CD4-positive, CD25-positive, alpha-beta regulatory T cell (primary cell): ENCODE measurements around the gene SNRNP70. TPM values are rescaled to one million over a fixed set of nuclear protein-coding genes. Genes with fewer than 3 reads are reported as not detected.

Source experiments
- ATAC-seq, 2 donors: fragments of 150-1000 bp; cut with Tn5 transposase; one replicate each; pipeline ENCODE4 v1.10.0; 2021; ENCODE audit warnings: low read depth in 2 of 2, moderate number of reproducible peaks in 2 of 2, moderate library complexity in 1 of 2
- DNase-seq, 3 donors: peaks; one replicate each; pipeline versions ENCODE4 v3.0.0 to v3.0.0-alpha.2; 2012 to 2022; ENCODE audit warnings: mixed read lengths in 1 of 3
- H3K27ac ChIP-seq: one replicate; pipeline ENCODE4 v1.7.0; 2013; ENCODE audit warnings: mild to moderate bottlenecking, low read length; ENCODE audit not compliant: insufficient read depth, poor library complexity, severe bottlenecking
- H3K27me3 ChIP-seq: one replicate; pipeline ENCODE4 v1.7.0; 2013; ENCODE audit warnings: low read length; ENCODE audit not compliant: control insufficient read depth, insufficient read depth
- H3K36me3 ChIP-seq: one replicate; pipeline ENCODE4 v1.7.0; 2013; ENCODE audit warnings: mild to moderate bottlenecking, low read length, moderate library complexity; ENCODE audit not compliant: control insufficient read depth, insufficient read depth
- H3K4me1 ChIP-seq: 2 replicates; pipeline ENCODE4 v1.7.0; 2013; ENCODE audit warnings: mild to moderate bottlenecking, low read length; ENCODE audit not compliant: insufficient read depth, control insufficient read depth, poor library complexity, severe bottlenecking
- H3K4me3 ChIP-seq: one replicate; pipeline ENCODE4 v1.7.0; 2013; ENCODE audit warnings: low read depth, mild to moderate bottlenecking, low read length, moderate library complexity
- H3K9me3 ChIP-seq, 2 experiments: 1 replicate in 1 of 2; 2 replicates in 1 of 2; pipeline ENCODE4 v1.7.0; 2013; ENCODE audit warnings: low read length in 2 of 2, mild to moderate bottlenecking in 1 of 2, moderate library complexity in 1 of 2; ENCODE audit not compliant: control insufficient read depth in 2 of 2
- H3K27ac Mint-ChIP-seq, 3 donors: one replicate each; pipeline ENCODE4 v1.8.0; 2020 to 2022; ENCODE audit warnings: mild to moderate bottlenecking in 3 of 3, mixed read lengths in 3 of 3, moderate library complexity in 2 of 3
- H3K27me3 Mint-ChIP-seq: one replicate; pipeline ENCODE4 v1.8.0; 2022; ENCODE audit warnings: mild to moderate bottlenecking, mixed read lengths
- H3K36me3 Mint-ChIP-seq: one replicate; pipeline ENCODE4 v1.8.0; 2020; ENCODE audit warnings: mixed read lengths
- H3K4me1 Mint-ChIP-seq, 4 donors: one replicate each; pipeline ENCODE4 v1.8.0; 2020 to 2022; ENCODE audit warnings: mixed read lengths in 4 of 4, mild to moderate bottlenecking in 1 of 4
- H3K4me3 Mint-ChIP-seq, 4 donors: one replicate each; pipeline ENCODE4 v1.8.0; 2020 to 2022; ENCODE audit warnings: mild to moderate bottlenecking in 4 of 4, mixed read lengths in 4 of 4, moderate library complexity in 3 of 4
- H3K9me3 Mint-ChIP-seq, 7 donors: one replicate each; pipeline ENCODE4 v1.8.0; 2020 to 2022; ENCODE audit warnings: mixed read lengths in 7 of 7, mild to moderate bottlenecking in 3 of 7, moderate library complexity in 2 of 7
- polyA plus RNA-seq, 4 donors: library from polyadenylated mRNA; unstranded; fragments of 300-500 nt; fragmentation: Illumina TruSeq; gene quantifications; one replicate each; pipeline ENCODE4 v1.2.3, GENCODE V29; 2021
- total RNA-seq: library from RNA; stranded (reverse); gene quantifications from one replicate; pipeline ENCODE4 v1.2.3, GENCODE V29; 2022

SNRNP70 gene
- total and polyA plus RNA-seq, 5 donors from 2014 or later, result 45.5 to 381 (median 54.8) TPM

GRCh38 chr19:49097453-49098288, 12.4 kb downstream of the SNRNP70 start:
- Histone ChIP-seq H3K4me1 (no peaks in the 10 kb centered on the region), H3K36me3 (peaks cover 72% of the 10 kb centered on the region), H3K4me3 (no peak overlapping the region), H3K27ac (no peak overlapping the region), H3K9me3 (no peaks in the 10 kb centered on the region), H3K27me3 (no peaks in the 10 kb centered on the region)
- no peak overlapping the region for H3K27ac Mint-ChIP-seq
- peak; percentile 64 to 80 (median 77) for DNase-seq
- H3K4me1 Mint-ChIP-seq, result peaks cover 4 to 20% (median 7%) of the 10 kb centered on the region in 4 donors
- ATAC-seq, result peak; percentile 79 to 82
- H3K9me3 Mint-ChIP-seq, result no peaks in the 10 kb centered on the region
- H3K4me3 Mint-ChIP-seq, result no peak overlapping the region
- H3K27me3 Mint-ChIP-seq, result no peaks in the 10 kb centered on the region
- H3K36me3 Mint-ChIP-seq, result peaks cover 23% of the 10 kb centered on the region

DNA sequence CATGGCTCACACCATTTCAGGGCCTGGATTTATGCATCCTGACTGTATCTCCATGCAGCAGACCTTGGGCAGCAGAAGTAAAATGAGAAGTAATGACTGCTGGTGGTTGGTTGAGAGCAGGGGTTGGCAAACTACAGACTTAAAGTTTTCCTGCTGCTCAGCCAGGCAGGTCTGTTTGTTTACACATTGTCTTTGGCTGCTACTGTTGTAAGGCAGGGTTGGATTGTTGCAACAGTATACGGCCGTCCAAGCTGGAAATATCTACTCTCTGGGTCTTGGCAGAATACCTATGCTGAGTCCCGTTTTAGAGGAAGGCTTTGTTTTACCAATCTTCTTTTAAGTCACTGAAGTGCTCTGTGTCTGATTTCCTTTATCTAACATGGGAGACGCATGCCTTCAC, 13.5 kb downstream of the SNRNP70 start:
- H3K36me3 ChIP-seq, result peaks cover 68% of the 10 kb centered on the region
- peaks cover 23% of the 10 kb centered on the region for H3K36me3 Mint-ChIP-seq
- no peaks in the 10 kb centered on the region for H3K27me3 Mint-ChIP-seq
- no peak overlapping the region for H3K4me3 ChIP-seq
- H3K4me1 ChIP-seq, result no peaks in the 10 kb centered on the region
- DNase-seq (no peak), ATAC-seq (no peak)
- H3K27ac Mint-ChIP-seq, result no peak overlapping the region
- no peak overlapping the region for H3K4me3 Mint-ChIP-seq
- no peaks in the 10 kb centered on the region for H3K27me3 ChIP-seq
- peaks cover 4 to 20% (median 7%) of the 10 kb centered on the region in 4 donors for H3K4me1 Mint-ChIP-seq
- H3K9me3 Mint-ChIP-seq, result no peaks in the 10 kb centered on the region
- H3K9me3 ChIP-seq, result no peaks in the 10 kb centered on the region
- H3K27ac ChIP-seq, result no peak overlapping the region

DNA sequence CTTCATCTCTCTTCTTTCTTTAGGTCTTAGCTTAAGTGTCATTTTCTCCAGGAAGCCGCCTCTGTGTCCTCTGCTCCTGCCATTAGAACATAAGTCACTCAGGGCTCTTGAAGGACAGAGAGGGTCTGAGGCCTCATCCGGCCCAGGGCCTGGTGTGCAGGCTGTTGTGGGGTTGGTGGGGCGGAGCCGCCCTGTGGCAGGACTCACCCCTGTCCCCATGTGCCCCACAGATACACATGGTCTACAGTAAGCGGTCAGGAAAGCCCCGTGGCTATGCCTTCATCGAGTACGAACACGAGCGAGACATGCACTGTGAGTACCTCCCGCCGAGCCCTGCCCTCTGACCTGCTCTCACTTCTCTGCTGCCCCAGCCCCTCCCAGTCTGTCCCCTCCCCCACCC, 15.9 kb downstream of the SNRNP70 start:
- DNase-seq (no peak), ATAC-seq (no peak)
- Histone ChIP-seq H3K4me1 (no peaks in the 10 kb centered on the region), H3K36me3 (peaks cover 65% of the 10 kb centered on the region), H3K9me3 (no peaks in the 10 kb centered on the region), H3K4me3 (no peak overlapping the region), H3K27ac (no peak overlapping the region), H3K27me3 (no peaks in the 10 kb centered on the region)
- Mint-ChIP-seq H3K36me3 (peaks cover 30% of the 10 kb centered on the region), H3K9me3 (no peaks in the 10 kb centered on the region), H3K27me3 (no peaks in the 10 kb centered on the region), H3K27ac (no peak overlapping the region), H3K4me3 (no peak overlapping the region), H3K4me1 (peaks cover 2 to 10% (median 3%) of the 10 kb centered on the region in 4 donors)

GRCh38 chr19:49102303-49102702, 17.1 kb downstream of the SNRNP70 start:
- DNase-seq (no peak), ATAC-seq (no peak)
- H3K27ac Mint-ChIP-seq, result no peak overlapping the region
- H3K27me3 Mint-ChIP-seq, result no peaks in the 10 kb centered on the region
- H3K4me1 ChIP-seq, result no peaks in the 10 kb centered on the region
- H3K9me3 ChIP-seq, result no peaks in the 10 kb centered on the region
- H3K9me3 Mint-ChIP-seq, result no peaks in the 10 kb centered on the region
- peaks cover 2 to 16% (median 8%) of the 10 kb centered on the region in 4 donors for H3K4me1 Mint-ChIP-seq
- H3K27me3 ChIP-seq, result no peaks in the 10 kb centered on the region
- H3K4me3 ChIP-seq, result no peak overlapping the region
- peaks cover 39% of the 10 kb centered on the region for H3K36me3 Mint-ChIP-seq
- no peak overlapping the region for H3K27ac ChIP-seq
- H3K36me3 ChIP-seq, result peaks cover 74% of the 10 kb centered on the region
- H3K4me3 Mint-ChIP-seq, result no peak overlapping the region

DNA sequence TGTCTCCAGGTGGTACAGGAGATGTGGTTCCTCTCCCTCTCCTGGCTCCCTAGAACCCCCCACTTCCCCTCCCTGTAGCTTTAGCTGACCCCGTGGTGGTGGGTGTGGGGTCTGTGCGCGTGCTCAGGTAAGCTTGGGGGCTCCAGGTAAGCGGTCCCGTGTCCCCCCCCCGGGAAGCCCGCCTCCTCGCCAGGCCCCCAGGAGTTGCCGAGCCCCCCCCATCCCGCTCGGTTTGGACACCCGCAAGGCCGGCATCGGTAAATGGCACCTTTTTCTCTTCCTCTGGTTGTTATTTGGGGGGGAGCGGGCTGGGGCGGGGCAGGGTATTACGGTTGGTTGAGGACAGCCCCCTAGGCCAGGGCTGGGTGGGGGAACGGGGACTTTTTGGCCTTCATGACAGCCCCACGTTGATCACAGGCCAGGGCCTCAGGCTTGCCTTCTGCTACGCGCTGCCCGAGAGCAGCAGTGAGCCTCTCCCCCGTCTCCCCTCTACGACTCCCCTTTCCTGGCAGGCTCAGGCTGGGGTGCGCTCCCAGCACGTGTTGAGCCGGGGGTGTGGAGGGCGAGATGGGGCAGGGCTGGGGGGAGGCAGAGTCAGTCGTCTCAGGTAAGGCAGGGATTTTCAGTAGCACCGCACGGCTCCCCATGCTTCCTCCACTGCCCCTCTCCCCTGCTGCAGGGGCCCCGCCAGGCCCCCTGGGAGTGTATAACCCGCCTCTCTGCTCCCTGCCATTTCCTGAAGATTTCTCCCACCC, 18.3 kb downstream of the SNRNP70 start:
- H3K27ac ChIP-seq, result no peak overlapping the region
- no peaks in the 10 kb centered on the region for H3K27me3 Mint-ChIP-seq
- H3K4me1 ChIP-seq, result no peaks in the 10 kb centered on the region
- H3K27ac Mint-ChIP-seq, result no peak overlapping the region
- no peaks in the 10 kb centered on the region for H3K9me3 ChIP-seq
- no peak overlapping the region for H3K4me3 ChIP-seq
- no peak for ATAC-seq
- peaks cover 35% of the 10 kb centered on the region for H3K36me3 Mint-ChIP-seq
- H3K4me1 Mint-ChIP-seq, result peaks cover 0 to 11% (median 6%) of the 10 kb centered on the region in 4 donors
- peaks cover 70% of the 10 kb centered on the region for H3K36me3 ChIP-seq
- H3K9me3 Mint-ChIP-seq, result no peaks in the 10 kb centered on the region
- no peaks in the 10 kb centered on the region for H3K27me3 ChIP-seq
- H3K4me3 Mint-ChIP-seq, result no peak overlapping the region
- DNase-seq, result no peak

DNA sequence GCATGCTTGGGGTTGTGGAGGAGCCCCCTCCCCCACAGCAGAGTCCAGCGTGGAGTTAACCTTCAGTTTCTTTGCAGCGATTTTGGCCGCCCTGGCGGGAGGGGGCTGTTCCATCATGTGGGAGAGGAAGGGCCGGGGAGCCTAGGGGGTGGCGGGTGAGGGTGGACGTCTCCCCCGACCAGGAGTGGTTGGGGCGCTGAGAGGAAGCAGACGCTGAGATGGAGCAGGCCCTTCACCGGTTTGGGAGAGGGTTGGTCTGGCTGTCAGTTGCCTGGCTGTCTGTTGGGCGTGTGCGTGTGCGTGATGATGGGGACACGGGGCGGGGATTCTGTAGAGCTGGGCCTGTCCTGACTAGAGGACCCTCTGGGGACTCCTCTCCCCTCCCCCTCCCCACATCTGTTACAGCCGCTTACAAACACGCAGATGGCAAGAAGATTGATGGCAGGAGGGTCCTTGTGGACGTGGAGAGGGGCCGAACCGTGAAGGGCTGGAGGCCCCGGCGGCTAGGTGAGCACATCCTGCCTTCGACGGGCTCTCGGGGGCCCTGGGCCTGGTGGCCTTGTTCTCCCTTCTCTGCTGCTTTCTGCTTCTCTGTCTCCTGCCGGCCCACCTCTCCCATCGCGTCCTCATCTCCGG, 19.1 kb downstream of the SNRNP70 start:
- H3K9me3 ChIP-seq, result no peaks in the 10 kb centered on the region
- Mint-ChIP-seq H3K4me3 (no peak overlapping the region), H3K36me3 (peaks cover 37% of the 10 kb centered on the region), H3K4me1 (peaks cover 0 to 11% (median 6%) of the 10 kb centered on the region in 4 donors), H3K9me3 (no peaks in the 10 kb centered on the region), H3K27me3 (no peaks in the 10 kb centered on the region), H3K27ac (no peak overlapping the region)
- H3K4me3 ChIP-seq, result no peak overlapping the region
- no peak overlapping the region for H3K27ac ChIP-seq
- ATAC-seq (no peak), DNase-seq (no peak)
- no peaks in the 10 kb centered on the region for H3K27me3 ChIP-seq
- H3K36me3 ChIP-seq, result peaks cover 66% of the 10 kb centered on the region
- H3K4me1 ChIP-seq, result no peaks in the 10 kb centered on the region

DNA sequence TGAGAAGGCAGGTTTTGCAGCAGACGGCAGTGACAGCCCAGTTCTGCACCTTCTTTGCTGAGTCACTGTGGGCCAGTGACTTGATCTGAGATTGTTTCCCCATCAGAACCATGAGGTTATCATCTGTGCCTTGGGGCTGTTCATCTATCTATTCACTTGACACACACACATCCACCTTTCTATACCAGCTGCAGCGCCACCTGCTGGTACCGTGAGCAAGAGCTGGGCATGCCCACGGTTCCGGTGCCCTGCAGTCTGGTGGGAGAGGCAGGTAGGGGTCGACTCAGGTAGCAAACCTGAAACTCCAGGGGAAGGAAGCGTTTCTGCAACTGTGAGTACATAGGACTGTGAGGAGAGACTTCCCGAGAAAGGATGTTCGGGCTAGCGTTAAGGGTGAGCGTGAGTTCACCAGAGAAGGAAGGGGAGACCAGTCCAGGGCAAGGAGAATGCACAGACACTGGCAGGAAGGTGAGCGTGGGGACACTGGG, 21.4 kb downstream of the SNRNP70 start:
- Mint-ChIP-seq H3K27me3 (no peaks in the 10 kb centered on the region), H3K4me1 (peaks cover 0 to 10% (median 5%) of the 10 kb centered on the region in 4 donors), H3K4me3 (peak overlapping the region in 2 of 4 donors; percentile 23 to 44), H3K36me3 (peaks cover 25% of the 10 kb centered on the region), H3K9me3 (no peaks in the 10 kb centered on the region), H3K27ac (peak overlapping the region in 1 of 3 donors; percentile 52)
- no peaks in the 10 kb centered on the region for H3K9me3 ChIP-seq
- H3K4me1 ChIP-seq, result no peaks in the 10 kb centered on the region
- H3K4me3 ChIP-seq, result no peak overlapping the region
- H3K27me3 ChIP-seq, result no peaks in the 10 kb centered on the region
- no peak overlapping the region for H3K27ac ChIP-seq
- ATAC-seq (peak; percentile 62 to 64), DNase-seq (peak; percentile 38 to 70 (median 62))
- peaks cover 49% of the 10 kb centered on the region for H3K36me3 ChIP-seq
